Right lobe of liver (tissue), 6 donors: Measurements from ENCODE around the gene GBGT1. TPM values are rescaled to one million over a fixed set of nuclear protein-coding genes. Genes with fewer than 3 reads are reported as not detected.

Experiments used
- ATAC-seq, 4 donors: fragments of 200-7000 bp; cut with Tn5 transposase; one replicate each; pipeline ENCODE4 v1.9.1; 2020; ENCODE audit warnings: mild to moderate bottlenecking in 4 of 4, moderate library complexity in 4 of 4
- DNase-seq, 3 donors: peaks; one replicate each; pipeline ENCODE4 v3.0.0-alpha.2; 2020
- H3K27ac ChIP-seq, 3 donors: fragments of 200-600 bp; one replicate each; pipeline ENCODE4 v1.8.0; 2022
- H3K27me3 ChIP-seq, 2 donors: fragments of 200-600 bp; one replicate each; pipeline ENCODE4 v1.8.0; 2022
- H3K36me3 ChIP-seq, 4 donors: fragments of 200-600 bp; sonication (generic) in 1 of 4; one replicate each; pipeline versions ENCODE4 v1.5.1 to v1.8.0; 2017 to 2022; ENCODE audit warnings: control low read depth in 1 of 4
- H3K4me1 ChIP-seq, 4 donors: fragments of 200-600 bp; sonication (generic) in 1 of 4; one replicate each; pipeline versions ENCODE4 v1.5.1 to v1.8.0; 2017 to 2022; ENCODE audit warnings: control low read depth in 1 of 4
- H3K4me3 ChIP-seq, 3 donors: fragments of 200-600 bp; one replicate each; pipeline ENCODE4 v1.8.0; 2022
- H3K9me3 ChIP-seq, 4 donors: fragments of 200-600 bp; sonication (generic) in 1 of 4; one replicate each; pipeline versions ENCODE4 v1.5.1 to v1.8.0; 2017 to 2022; ENCODE audit warnings: control low read depth in 1 of 4
- CTCF ChIP-seq, 4 donors: fragments of 200-600 bp in 3 of 4; fragments of 450-650 bp in 1 of 4; IDR thresholded peaks; one replicate each; pipeline versions ENCODE4 v1.5.1 to v1.8.0; 2016 to 2022; ENCODE audit warnings: antibody characterized with exemption in 4 of 4, mild to moderate bottlenecking in 2 of 4
- POLR2A ChIP-seq: fragments of 450-650 bp; IDR thresholded peaks from one replicate; pipeline ENCODE4 v1.6.1; 2017; ENCODE audit warnings: antibody characterized with exemption, mild to moderate bottlenecking
- WGBS: methylation state at CpG from one replicate; pipeline ENCODE4 v1.1.6; 2018; ENCODE audit warnings: low coverage, low lambda C conversion rate; ENCODE audit not compliant: insufficient coverage; ENCODE audit errors: missing lambda C conversion rate; 5-methylcytosine and 5-hydroxymethylcytosine counted together
- intact Hi-C, 2 donors: fragments of 100-400 bp; cut with DNase I; formaldehyde crosslinking; loops; one replicate each; pipeline versions ENCODE4 v1.11.2 to v1.14.1; 2022
- total RNA-seq, 6 experiments: library from RNA; depleted of rRNA in 2 of 6; stranded (reverse); fragments of >200 nt in 2 of 6; fragmentation: NEBNext Ultra II Directional in 3 of 6; extraction: Animal tissue kit (Norgen Biotek cat#: 25700) in 3 of 6; gene quantifications; one replicate each; pipeline versions ENCODE4 v1.1.0 to v1.2.4, GENCODE V29; 2016 to 2023
- donor health status: DM: no; HTN: yes; CAD: no.
- donor health status: DM: no; HTN: no; CAD: no.
- donor health status: DM: no; HTN: no; CAD: no.
- donor health status: DM: no; HTN: yes; CAD: no.
- donor health status: DM: no; HTN: yes; CAD: no.

The GBGT1 gene
- total RNA-seq, 6 experiments from 2014 or later: 0.68 to 3.7 (median 1.9) TPM

GRCh38 chr9:133201424-133202144 lies 37.9 kb upstream of the GBGT1 start:
- WGBS: no CpG with 5 or more reads among the region's 13 CpGs
- intact Hi-C loops: no loop called here
- H3K36me3 ChIP-seq: no peaks in the 10 kb centered on the region
- no peaks in the 10 kb centered on the region for H3K27me3 ChIP-seq
- ATAC-seq (no peak), DNase-seq (peak in 1 of 3 donors; percentile 31)
- H3K9me3 ChIP-seq: no peaks in the 10 kb centered on the region
- no peaks in the 10 kb centered on the region for H3K4me1 ChIP-seq
- no peak overlapping the region for H3K4me3 ChIP-seq
- H3K27ac ChIP-seq: no peak overlapping the region
- no peak for TF ChIP-seq CTCF (IDR thresholded peaks at IDR 0.05)
- no peak for TF ChIP-seq POLR2A

- Histone ChIP-seq H3K9me3 (no peaks in the 10 kb centered on the region), H3K4me3 (no peak overlapping the region), H3K27ac (no peak overlapping the region), H3K36me3 (no peaks in the 10 kb centered on the region), H3K4me1 (no peaks in the 10 kb centered on the region), H3K27me3 (no peaks in the 10 kb centered on the region)
- TF ChIP-seq CTCF (IDR thresholded peaks at IDR 0.05) (no peak), POLR2A (no peak)
- DNase-seq: peak in 1 of 3 donors; percentile 24
- 72% methylated on average over 13 of the region's 17 CpGs for WGBS
- intact Hi-C loops: no loop called here
- no peak for ATAC-seq
Observed at GRCh38 chr9:133200631-133201030, 36.9 kb upstream of the GBGT1 start.

DNA sequence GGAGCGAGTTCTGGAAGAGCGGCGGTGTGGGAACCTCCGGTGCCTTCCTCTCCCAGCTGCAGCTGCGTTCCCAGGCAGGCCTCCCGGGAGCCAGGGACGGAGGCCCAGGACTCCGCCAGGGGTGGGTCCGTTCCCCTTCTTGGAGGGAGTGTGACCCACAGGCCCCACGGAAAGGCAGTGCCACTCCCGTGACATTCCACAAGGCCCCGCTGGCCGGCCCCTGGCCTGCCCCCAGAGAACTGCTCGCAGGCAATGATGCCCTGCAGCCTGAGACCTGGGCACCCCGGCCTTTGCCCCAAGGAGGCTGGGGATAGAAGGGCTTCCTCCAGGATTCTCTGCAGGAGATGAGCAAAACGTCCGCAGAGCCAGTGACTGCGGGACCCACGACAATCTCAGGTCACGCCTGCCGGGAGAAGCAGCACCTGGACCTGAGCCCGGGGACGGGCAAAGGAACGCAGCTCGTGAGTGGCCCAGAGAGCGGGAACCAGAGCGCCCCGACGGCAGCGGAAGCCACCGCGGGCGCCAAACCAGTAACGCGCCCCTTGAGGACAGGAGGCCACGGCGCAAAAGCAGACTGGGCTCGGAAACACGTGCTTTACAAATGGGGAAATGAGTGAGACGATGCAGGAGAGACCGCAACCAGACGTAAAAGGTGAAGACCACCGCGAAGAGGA lies 36.1 kb upstream of the GBGT1 start:
- DNase-seq (peak in 1 of 3 donors; percentile 38), ATAC-seq (peak in 2 of 4 donors; percentile 16 to 34)
- intact Hi-C loops: no loop called here
- TF ChIP-seq CTCF (IDR thresholded peaks at IDR 0.05) (peak in 1 of 4 donors; percentile 18), POLR2A (no peak)
- Histone ChIP-seq H3K27ac (no peak overlapping the region), H3K4me1 (no peaks in the 10 kb centered on the region), H3K9me3 (no peaks in the 10 kb centered on the region), H3K27me3 (no peaks in the 10 kb centered on the region), H3K4me3 (peak overlapping the region in 1 of 3 donors; percentile 42), H3K36me3 (no peaks in the 10 kb centered on the region)
- WGBS: 23% methylated on average over 5 of the region's 44 CpGs

DNA sequence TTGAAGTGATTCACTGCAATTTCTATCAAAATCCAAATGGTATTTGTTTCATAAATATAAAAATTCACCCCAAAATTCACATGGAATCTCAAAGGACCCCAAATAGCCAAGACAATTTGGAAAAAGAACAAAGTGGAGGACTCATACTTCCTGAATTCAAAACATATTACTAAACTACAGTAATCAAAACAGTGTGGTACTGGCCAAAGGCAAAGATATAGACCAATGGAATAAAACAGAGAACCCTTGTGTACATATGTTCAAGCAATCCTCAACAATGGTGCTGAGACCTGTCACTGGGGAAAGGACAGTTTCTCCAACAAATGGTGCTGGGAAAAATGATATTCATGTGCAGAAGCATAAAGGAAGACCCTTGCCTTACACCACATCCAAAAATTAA lies 31.3 kb upstream of the GBGT1 start:
- ATAC-seq (no peak), DNase-seq (no peak)
- no peak for TF ChIP-seq CTCF (IDR thresholded peaks at IDR 0.05)
- TF ChIP-seq POLR2A: no peak
- Histone ChIP-seq H3K27me3 (no peaks in the 10 kb centered on the region), H3K4me3 (no peak overlapping the region), H3K27ac (no peak overlapping the region), H3K9me3 (no peaks in the 10 kb centered on the region), H3K4me1 (no peaks in the 10 kb centered on the region), H3K36me3 (no peaks in the 10 kb centered on the region)
- intact Hi-C loops: no loop called here
